Fibroblast of lung (primary cell): ENCODE results near the gene SCMH1.

Experiments
- EZH2 ChIP-seq: IDR thresholded peaks from 2 replicates; pipeline ENCODE4 v1.5.1; 2012; ENCODE audit warnings: low read length, control low read depth, mild to moderate bottlenecking; ENCODE audit errors: missing control alignments
- TF ChIP-seq, protein P1 (sequence below), 2 donors: IDR thresholded peaks in 1 of 2; conservative IDR thresholded peaks in 1 of 2; 1 replicate in 1 of 2; 2 replicates in 1 of 2; pipeline ENCODE4 v1.5.1; 2011 to 2012; ENCODE audit warnings: low read length in 2 of 2, control low read depth in 1 of 2, inconsistent platforms in 1 of 2, low read depth in 1 of 2, mild to moderate bottlenecking in 1 of 2

DNA sequence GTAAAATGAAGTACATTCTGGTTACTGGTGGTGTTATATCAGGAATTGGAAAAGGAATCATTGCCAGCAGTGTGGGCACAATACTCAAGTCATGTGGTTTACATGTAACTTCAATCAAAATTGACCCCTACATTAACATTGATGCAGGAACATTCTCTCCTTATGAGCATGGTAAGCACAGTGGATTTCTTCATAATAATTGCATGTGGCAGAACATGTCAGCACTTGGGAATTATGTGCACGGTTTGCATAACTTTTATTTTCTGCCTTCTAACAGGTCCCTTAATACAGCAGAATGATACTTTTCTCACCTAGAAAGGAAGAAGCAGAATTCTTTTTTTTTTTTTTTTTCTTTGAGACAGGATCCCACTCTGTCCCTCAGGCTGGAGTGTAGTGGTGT lies 258.8 kb downstream of the SCMH1 start:
- TF ChIP-seq, protein P1, sequence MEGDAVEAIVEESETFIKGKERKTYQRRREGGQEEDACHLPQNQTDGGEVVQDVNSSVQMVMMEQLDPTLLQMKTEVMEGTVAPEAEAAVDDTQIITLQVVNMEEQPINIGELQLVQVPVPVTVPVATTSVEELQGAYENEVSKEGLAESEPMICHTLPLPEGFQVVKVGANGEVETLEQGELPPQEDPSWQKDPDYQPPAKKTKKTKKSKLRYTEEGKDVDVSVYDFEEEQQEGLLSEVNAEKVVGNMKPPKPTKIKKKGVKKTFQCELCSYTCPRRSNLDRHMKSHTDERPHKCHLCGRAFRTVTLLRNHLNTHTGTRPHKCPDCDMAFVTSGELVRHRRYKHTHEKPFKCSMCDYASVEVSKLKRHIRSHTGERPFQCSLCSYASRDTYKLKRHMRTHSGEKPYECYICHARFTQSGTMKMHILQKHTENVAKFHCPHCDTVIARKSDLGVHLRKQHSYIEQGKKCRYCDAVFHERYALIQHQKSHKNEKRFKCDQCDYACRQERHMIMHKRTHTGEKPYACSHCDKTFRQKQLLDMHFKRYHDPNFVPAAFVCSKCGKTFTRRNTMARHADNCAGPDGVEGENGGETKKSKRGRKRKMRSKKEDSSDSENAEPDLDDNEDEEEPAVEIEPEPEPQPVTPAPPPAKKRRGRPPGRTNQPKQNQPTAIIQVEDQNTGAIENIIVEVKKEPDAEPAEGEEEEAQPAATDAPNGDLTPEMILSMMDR (conservative IDR thresholded peaks at IDR 0.05 in 1 of 2, IDR thresholded peaks at IDR 0.05 in 1 of 2; ENCODE audit: low read depth in 1 of 2, low read length in 2 of 2), result no peak
- TF ChIP-seq EZH2, result no peak
